HAP-1 (cell line): Measurements from ENCODE around the gene WDR11.

Source experiments
- DNase-seq, 2 experiments: peaks; one replicate each; pipeline ENCODE4 v3.0.0-alpha.2; 2016 to 2020; ENCODE audit warnings: low spot score in 2 of 2
- H3K27me3 ChIP-seq: fragments of 250-450 bp; sonication (Bioruptor Pico); 2 replicates; pipeline ENCODE4 v1.5.1; 2020; ENCODE audit warnings: low read depth, mild to moderate bottlenecking, moderate library complexity
- H3K36me3 ChIP-seq: fragments of 250-450 bp; sonication (Bioruptor Pico); replicated peaks from 2 replicates; pipeline ENCODE4 v1.5.1; 2020; ENCODE audit warnings: mild to moderate bottlenecking
- H3K4me1 ChIP-seq: fragments of 250-450 bp; sonication (Bioruptor Pico); 2 replicates; pipeline ENCODE4 v1.5.1; 2020; ENCODE audit warnings: mild to moderate bottlenecking
- H3K4me3 ChIP-seq: fragments of 250-450 bp; sonication (Bioruptor Pico); 2 replicates; pipeline ENCODE4 v1.5.1; 2020; ENCODE audit warnings: mild to moderate bottlenecking, moderate library complexity
- H3K9me3 ChIP-seq: fragments of 250-450 bp; sonication (Bioruptor Pico); 2 replicates; pipeline ENCODE4 v1.5.1; 2020; ENCODE audit warnings: mild to moderate bottlenecking, moderate library complexity
- in situ Hi-C: fragments of 300-500 bp; cut with MboI; formaldehyde crosslinking; loops from 3 replicates; pipeline ENCODE4 v1.14.3; 2020; ENCODE audit warnings: low sequenced_read_pairs, inconsistent platforms, mixed read lengths

The WDR11 gene, protein sequence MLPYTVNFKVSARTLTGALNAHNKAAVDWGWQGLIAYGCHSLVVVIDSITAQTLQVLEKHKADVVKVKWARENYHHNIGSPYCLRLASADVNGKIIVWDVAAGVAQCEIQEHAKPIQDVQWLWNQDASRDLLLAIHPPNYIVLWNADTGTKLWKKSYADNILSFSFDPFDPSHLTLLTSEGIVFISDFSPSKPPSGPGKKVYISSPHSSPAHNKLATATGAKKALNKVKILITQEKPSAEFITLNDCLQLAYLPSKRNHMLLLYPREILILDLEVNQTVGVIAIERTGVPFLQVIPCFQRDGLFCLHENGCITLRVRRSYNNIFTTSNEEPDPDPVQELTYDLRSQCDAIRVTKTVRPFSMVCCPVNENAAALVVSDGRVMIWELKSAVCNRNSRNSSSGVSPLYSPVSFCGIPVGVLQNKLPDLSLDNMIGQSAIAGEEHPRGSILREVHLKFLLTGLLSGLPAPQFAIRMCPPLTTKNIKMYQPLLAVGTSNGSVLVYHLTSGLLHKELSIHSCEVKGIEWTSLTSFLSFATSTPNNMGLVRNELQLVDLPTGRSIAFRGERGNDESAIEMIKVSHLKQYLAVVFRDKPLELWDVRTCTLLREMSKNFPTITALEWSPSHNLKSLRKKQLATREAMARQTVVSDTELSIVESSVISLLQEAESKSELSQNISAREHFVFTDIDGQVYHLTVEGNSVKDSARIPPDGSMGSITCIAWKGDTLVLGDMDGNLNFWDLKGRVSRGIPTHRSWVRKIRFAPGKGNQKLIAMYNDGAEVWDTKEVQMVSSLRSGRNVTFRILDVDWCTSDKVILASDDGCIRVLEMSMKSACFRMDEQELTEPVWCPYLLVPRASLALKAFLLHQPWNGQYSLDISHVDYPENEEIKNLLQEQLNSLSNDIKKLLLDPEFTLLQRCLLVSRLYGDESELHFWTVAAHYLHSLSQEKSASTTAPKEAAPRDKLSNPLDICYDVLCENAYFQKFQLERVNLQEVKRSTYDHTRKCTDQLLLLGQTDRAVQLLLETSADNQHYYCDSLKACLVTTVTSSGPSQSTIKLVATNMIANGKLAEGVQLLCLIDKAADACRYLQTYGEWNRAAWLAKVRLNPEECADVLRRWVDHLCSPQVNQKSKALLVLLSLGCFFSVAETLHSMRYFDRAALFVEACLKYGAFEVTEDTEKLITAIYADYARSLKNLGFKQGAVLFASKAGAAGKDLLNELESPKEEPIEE

DNA sequence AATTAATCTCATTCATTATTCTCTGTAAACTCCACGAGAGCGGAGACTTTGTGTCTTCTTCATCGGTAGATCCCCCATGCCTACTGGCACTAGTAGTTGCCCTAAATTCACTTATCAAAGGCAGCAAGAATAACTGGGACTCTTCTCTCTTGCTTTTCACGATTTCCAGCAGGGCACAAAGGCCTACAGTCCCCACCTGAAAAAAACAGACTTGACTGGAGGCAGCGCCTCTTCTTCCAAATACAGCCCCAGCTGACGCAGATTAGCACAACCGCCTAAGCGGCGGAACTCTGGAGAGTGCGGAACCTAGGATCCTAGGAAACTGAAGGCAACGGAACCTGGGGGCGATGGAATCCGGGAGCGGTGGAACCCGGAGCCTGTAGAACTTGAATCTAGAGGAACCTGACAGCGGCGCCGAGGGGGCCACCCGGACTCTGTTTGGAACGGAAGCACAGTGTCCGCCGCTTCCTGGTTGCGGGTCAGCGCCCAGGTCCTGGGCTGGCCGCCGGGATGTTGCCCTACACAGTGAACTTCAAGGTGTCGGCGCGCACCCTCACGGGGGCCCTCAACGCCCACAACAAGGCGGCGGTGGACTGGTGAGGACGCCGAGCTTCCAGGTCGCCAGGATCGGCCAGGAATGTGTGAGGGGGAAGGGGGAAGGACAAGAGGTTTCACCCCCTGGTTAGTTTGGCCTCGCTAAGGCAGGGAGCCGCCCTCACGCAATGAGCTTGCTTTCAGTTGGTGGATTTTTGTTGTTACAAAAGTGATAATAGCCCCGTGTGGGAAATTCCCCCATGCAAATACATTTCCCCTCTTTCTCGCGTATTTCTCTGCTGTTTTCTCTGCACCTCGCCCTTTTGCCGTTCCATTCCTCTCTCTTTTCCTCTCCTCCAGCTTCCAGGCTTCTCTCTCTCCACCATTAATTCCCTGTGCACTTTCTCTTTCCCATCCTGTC, at the start of gene WDR11:
Gene WDR11, plus strand, starts transcription at position 452 of the 955 bp plus-strand sequence. Its CDS starts 59 bp downstream, at position 511.
- Histone ChIP-seq H3K9me3 (no peaks in the 10 kb centered on the region), H3K4me1 (0 out of 2 replicates have a peak, but pooled peaks cover 4% of the 10 kb centered on the region), H3K36me3 (peaks cover 24% of the 10 kb centered on the region), H3K27me3 (no peaks in the 10 kb centered on the region), H3K4me3 (peak within 1 kb of the TSS; percentile 95)
- peak; percentile 87 to 93 for DNase-seq
- in situ Hi-C loops: no loop called here

GRCh38 chr10:120802935-120803334, 48.2 kb upstream of the WDR11 start:
- Histone ChIP-seq H3K4me1 (peaks cover 18% of the 10 kb centered on the region), H3K9me3 (no peaks in the 10 kb centered on the region), H3K36me3 (no peaks in the 10 kb centered on the region), H3K27me3 (peaks cover 6% of the 10 kb centered on the region; the same call in 1 of the 2 replicates), H3K4me3 (no peak overlapping the region)
- in situ Hi-C loops: no loop called here
- DNase-seq: peak; percentile 20 to 65

- in situ Hi-C loops: no loop called here
- no peaks in the 10 kb centered on the region for H3K9me3 ChIP-seq
- peaks cover 7% of the 10 kb centered on the region; the same call in 1 of the 2 replicates for H3K27me3 ChIP-seq
- no peaks in the 10 kb centered on the region for H3K36me3 ChIP-seq
- no peak overlapping the region for H3K4me3 ChIP-seq
- peaks cover 18% of the 10 kb centered on the region for H3K4me1 ChIP-seq
- DNase-seq: no peak
Measured at GRCh38 chr10:120803972-120804371, 47.2 kb upstream of the WDR11 start.

GRCh38 chr10:120805014-120805812, 45.9 kb upstream of the WDR11 start:
- Histone ChIP-seq H3K4me3 (no peak overlapping the region), H3K4me1 (peaks cover 10% of the 10 kb centered on the region), H3K27me3 (peaks cover 13% of the 10 kb centered on the region), H3K36me3 (no peaks in the 10 kb centered on the region), H3K9me3 (no peaks in the 10 kb centered on the region)
- in situ Hi-C loops: no loop called here
- no peak for DNase-seq

DNA sequence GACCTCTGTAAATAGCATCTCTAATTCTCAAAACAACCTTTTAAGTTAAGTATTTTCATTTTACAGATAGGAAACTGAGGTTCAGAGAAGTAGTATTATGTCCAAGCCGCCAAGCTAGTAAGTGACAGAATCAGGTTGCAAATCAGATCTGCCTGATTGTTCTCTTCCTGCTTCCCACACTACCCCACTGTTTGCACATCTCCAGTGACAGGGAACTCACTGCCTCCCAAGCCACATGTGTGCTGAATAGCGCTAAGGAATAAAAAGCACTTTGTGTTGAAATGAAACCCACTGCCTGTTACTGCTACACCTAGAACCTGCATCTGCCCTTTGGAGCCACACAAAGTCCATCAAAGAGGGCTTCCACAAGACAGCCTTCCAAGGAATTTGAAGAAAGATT, 45.1 kb upstream of the WDR11 start:
- H3K4me1 ChIP-seq: peaks cover 10% of the 10 kb centered on the region
- in situ Hi-C loops: no loop called here
- H3K9me3 ChIP-seq: no peaks in the 10 kb centered on the region
- H3K36me3 ChIP-seq: no peaks in the 10 kb centered on the region
- no peak for DNase-seq
- no peak overlapping the region for H3K4me3 ChIP-seq
- H3K27me3 ChIP-seq: peaks cover 13% of the 10 kb centered on the region

DNA sequence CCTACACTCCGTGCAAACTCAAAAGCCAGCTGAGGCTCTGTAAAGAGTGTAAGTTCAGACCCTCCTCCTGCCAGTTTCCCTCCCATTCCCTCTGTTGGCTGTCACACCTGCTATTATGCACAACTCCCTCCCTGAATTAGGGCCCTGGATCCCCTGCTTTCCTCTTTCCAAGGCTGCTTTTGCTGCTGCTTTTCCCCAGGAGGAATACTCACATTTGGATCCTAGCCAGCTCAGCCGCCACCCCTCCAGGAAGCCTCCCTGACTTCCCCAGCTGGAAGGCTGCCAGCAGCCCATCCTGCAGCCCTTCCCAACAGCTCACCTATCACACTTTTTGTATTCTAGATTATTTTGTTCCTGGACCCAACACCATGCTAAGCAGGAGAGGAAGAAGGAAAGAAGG, 40.9 kb upstream of the WDR11 start:
- in situ Hi-C loops: no loop called here
- Histone ChIP-seq H3K27me3 (peaks cover 13% of the 10 kb centered on the region), H3K9me3 (no peaks in the 10 kb centered on the region)

DNA sequence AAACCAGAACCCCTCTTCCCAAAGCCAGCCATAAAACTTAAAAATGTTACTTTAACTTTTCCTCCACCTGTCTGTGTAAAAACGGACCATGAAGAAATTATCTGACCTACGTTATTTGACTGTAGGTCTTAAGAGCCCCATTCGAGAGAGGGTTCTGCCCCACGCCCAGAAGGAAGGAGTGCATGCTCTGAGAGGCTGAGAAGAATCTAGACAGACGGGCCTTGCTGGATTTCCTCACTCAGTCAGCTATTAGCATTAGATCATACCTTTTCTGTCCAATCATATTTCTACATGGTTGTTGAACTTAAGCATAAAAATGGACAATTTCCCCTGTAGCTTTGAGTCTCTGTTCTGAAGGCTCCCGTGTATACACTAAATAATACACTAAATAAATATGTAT, 38.1 kb upstream of the WDR11 start:
- no peak for DNase-seq
- Histone ChIP-seq H3K4me1 (no peaks in the 10 kb centered on the region), H3K27me3 (peaks cover 15% of the 10 kb centered on the region), H3K4me3 (no peak overlapping the region), H3K9me3 (no peaks in the 10 kb centered on the region), H3K36me3 (no peaks in the 10 kb centered on the region)
- in situ Hi-C loops: no loop called here

More for the DNA sequence above, 40.9 kb upstream of the WDR11 start:
- H3K4me3 ChIP-seq: no peak overlapping the region
- no peak for DNase-seq
- H3K4me1 ChIP-seq: no peaks in the 10 kb centered on the region
- no peaks in the 10 kb centered on the region for H3K36me3 ChIP-seq

DNA sequence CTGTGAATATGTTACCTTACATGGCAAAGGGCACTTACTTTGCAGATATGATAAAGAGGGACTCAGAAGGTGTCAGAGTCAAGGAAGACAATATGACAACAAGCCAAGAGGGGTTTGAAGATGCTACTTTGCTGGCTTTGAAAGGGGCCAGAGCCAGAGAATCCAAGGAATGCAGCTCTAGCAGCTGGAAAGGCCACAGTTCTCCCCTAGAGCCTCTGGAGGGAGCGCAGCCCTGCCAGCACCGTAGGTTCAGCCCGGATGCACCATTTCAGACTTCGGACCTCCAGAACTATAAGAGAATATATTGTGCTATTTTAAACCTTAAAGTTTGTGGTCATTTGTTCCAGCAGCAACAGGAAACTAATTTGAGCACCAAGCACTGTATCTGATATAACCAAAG, 32.9 kb upstream of the WDR11 start:
- in situ Hi-C loops: no loop called here
- Histone ChIP-seq H3K9me3 (no peaks in the 10 kb centered on the region), H3K36me3 (no peaks in the 10 kb centered on the region), H3K4me1 (no peaks in the 10 kb centered on the region), H3K4me3 (no peak overlapping the region), H3K27me3 (peaks cover 12% of the 10 kb centered on the region; the same call in 1 of the 2 replicates)
- DNase-seq: no peak

DNA sequence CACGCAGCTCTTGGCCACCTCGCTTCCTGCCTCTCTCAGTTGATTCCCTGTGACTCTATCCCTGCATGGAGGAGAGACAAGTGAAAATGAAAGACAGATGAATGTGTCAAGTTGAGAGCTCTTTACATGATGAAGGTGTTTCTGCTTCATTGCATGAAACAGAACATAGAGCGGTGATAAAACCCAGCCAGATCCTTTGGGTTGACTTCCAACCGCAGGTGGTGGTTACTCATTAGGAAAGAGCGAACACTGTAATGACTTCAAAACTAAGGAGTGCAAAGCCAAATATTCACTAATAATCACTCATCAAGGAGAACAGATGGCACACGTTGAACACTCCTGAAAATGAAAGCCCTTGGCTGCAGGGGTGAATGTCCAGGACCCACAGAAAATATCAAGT, 31.8 kb upstream of the WDR11 start:
- no peak for DNase-seq
- Histone ChIP-seq H3K36me3 (no peaks in the 10 kb centered on the region), H3K27me3 (peaks cover 12% of the 10 kb centered on the region; the same call in 1 of the 2 replicates), H3K9me3 (no peaks in the 10 kb centered on the region), H3K4me1 (no peaks in the 10 kb centered on the region), H3K4me3 (no peak overlapping the region)
- in situ Hi-C loops: no loop called here

DNA sequence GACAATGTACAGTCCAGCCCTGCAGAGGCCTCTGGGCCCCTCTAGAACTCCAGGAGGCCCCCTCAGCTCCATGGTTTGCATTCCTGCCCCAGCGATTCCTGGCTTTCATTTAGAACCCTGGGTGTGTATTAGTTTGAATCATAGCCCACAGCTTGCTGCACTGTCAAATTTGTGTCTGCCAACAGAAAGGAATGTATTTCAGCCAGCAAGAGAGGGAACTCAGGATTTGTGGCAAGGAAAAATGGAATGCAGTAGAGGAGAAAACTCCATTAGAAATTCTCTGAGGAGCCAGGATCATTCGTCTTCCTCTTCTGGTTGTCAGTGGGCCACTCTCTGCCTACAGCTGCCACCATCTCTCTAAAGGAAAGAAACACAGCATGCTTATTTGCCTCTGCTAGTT, 27.9 kb upstream of the WDR11 start:
- in situ Hi-C loops: no loop called here

GRCh38 chr10:120824881-120825309, 26.3 kb upstream of the WDR11 start:
- no peak overlapping the region for H3K4me3 ChIP-seq
- peaks cover 2% of the 10 kb centered on the region; the same call in 1 of the 2 replicates for H3K4me1 ChIP-seq
- H3K36me3 ChIP-seq: no peaks in the 10 kb centered on the region
- H3K9me3 ChIP-seq: no peaks in the 10 kb centered on the region
- 0 out of 2 replicates have a peak, but pooled peaks cover 2% of the 10 kb centered on the region for H3K27me3 ChIP-seq
- in situ Hi-C loops: no loop called here
- peak; percentile 24 to 65 for DNase-seq

More for the DNA sequence above, 27.9 kb upstream of the WDR11 start:
- Histone ChIP-seq H3K9me3 (no peaks in the 10 kb centered on the region), H3K36me3 (no peaks in the 10 kb centered on the region), H3K4me3 (no peak overlapping the region), H3K4me1 (peaks cover 2% of the 10 kb centered on the region; the same call in 1 of the 2 replicates), H3K27me3 (0 out of 2 replicates have a peak, but pooled peaks cover 3% of the 10 kb centered on the region)
- DNase-seq: no peak
